ENCODE results near the gene PIK3IP1. TPM values are rescaled to one million over a fixed set of nuclear protein-coding genes. Genes with fewer than 3 reads are reported as not detected.

Gene PIK3IP1
- total and polyA plus RNA-seq, 2 donors (not counting 3 experiments of a cell fraction or from before 2014, with no cell fraction given), result 7.7 to 13.2 TPM

DNA sequence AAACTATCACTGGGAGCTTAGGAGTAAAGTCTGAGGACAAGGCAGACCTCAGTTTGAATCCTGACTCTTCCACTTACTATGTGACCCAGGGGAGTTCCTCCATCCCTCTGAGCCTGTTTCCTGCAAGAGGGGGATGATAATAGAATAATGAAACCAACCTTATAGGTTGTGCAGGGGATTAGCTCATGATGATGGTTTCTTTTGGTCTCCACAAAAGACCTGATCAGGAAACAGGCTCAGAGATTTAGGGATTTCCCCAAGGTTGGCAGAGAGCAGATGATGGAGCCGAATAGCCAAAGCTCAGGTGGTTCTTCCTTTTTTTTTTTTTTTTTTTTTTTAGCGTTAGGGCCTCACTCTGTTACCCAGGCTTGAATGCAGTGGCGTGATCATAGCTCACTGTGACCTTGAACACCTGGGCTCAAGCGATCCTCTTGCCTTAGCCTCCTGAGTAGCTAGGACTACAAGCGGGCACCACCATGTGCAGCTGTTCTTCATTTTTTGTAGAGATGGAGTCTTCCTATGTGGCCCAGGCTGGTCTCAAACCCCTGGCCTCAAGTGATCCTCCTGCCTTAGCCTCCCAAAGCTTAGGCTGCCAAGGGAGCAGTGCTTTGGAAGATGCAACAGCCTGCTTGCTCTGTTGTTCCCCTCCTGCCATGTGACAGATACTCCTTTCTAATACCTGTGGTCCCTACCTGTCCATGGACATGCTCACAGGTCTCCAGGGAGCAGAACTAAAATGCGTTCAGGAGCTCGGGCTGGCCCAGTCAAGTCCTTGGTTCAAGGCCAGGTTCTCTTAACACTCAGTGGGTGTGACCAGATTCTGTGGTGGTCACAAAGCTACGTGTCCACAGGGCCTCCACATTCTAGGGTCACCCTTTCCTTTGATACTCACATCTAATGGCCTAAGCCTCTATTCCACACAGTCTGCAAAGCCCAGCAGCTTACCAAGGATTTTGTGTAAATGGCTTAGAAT lies 31.6 kb upstream of the PIK3IP1 start:
- dilution Hi-C loops (cut with MboI; ENCODE audit: extremely low pct_ligation_motif_present, low sequenced_read_pairs), result no loop called here
- Histone ChIP-seq H3K9me1 (replicated peaks; ENCODE audit: control insufficient read depth, extremely low read depth, insufficient read depth, low read length) (no peaks in the 10 kb centered on the region), H3K4me3 (replicated peaks in 1 of 3; ENCODE audit: insufficient read depth in 1 of 3, low read depth in 1 of 3, low read length in 3 of 3) (no peak overlapping the region), H3K79me2 (ENCODE audit: control insufficient read depth, insufficient read depth, low read length) (no peaks in the 10 kb centered on the region), H4K20me1 (replicated peaks; ENCODE audit: control insufficient read depth, extremely low read depth, insufficient read depth, low read length) (no peaks in the 10 kb centered on the region), H3K36me3 (ENCODE audit: control insufficient read depth in 2 of 2, extremely low read depth in 1 of 2, insufficient read depth in 2 of 2, low read length in 2 of 2) (peaks cover 10 to 27% of the 10 kb centered on the region in 2 experiments), H2AFZ (ENCODE audit: low read depth, low read length) (no peak overlapping the region), H3K4me1 (ENCODE audit: control insufficient read depth, extremely low read depth, insufficient read depth, low read length) (no peaks in the 10 kb centered on the region), H3K27me3 (ENCODE audit: control insufficient read depth in 2 of 2, insufficient read depth in 2 of 2, low read length in 2 of 2) (no peaks in the 10 kb centered on the region), H3K27ac (ENCODE audit: insufficient read depth, low read depth, low read length) (no peak overlapping the region), H3K9ac (replicated peaks; ENCODE audit: extremely low read depth, insufficient read depth, low read length) (no peak overlapping the region), H3K4me2 (ENCODE audit: insufficient read depth, low read length) (no peak overlapping the region), H3K9me3 (replicated peaks; ENCODE audit: control insufficient read depth, insufficient read depth, low read length) (no peaks in the 10 kb centered on the region)
- intact Hi-C loops (cut with micrococcal nuclease), result no loop called here
- DNase-seq (ENCODE audit: low read depth, low spot score) (no peak), FAIRE-seq (no peak)
- ChIA-PET CTCF (interaction anchor here (0.6 to 2.0 kb wide), 4 partner anchors 10 to 122 kb away, joined by 3 to 20 read pairs (median 4); no protein-coding TSS in a partner anchor), POLR2A (no interaction called here)
- TF ChIP-seq POLR2AphosphoS5 (IDR thresholded peaks at IDR 0.05; ENCODE audit: insufficient read depth, low read depth, low read length) (no peak), MYC (IDR thresholded peaks at IDR 0.05; ENCODE audit: low read depth, low read length) (no peak), FOS (IDR thresholded peaks at IDR 0.05; ENCODE audit: borderline replicate concordance, insufficient read depth, low read length) (no peak), EZH2 (IDR thresholded peaks at IDR 0.05; ENCODE audit: borderline replicate concordance, low read depth, low read length, severe bottlenecking) (no peak), POLR2A (IDR thresholded peaks at IDR 0.05; ENCODE audit: low read depth, low read length) (no peak), JUN (IDR thresholded peaks at IDR 0.05; ENCODE audit: borderline replicate concordance, insufficient read depth, insufficient read length, low read depth) (no peak), GATA2 (IDR thresholded peaks at IDR 0.05; ENCODE audit: insufficient read depth, insufficient read length, low read depth, low read length) (no peak)
- TF ChIP-seq, protein P1, sequence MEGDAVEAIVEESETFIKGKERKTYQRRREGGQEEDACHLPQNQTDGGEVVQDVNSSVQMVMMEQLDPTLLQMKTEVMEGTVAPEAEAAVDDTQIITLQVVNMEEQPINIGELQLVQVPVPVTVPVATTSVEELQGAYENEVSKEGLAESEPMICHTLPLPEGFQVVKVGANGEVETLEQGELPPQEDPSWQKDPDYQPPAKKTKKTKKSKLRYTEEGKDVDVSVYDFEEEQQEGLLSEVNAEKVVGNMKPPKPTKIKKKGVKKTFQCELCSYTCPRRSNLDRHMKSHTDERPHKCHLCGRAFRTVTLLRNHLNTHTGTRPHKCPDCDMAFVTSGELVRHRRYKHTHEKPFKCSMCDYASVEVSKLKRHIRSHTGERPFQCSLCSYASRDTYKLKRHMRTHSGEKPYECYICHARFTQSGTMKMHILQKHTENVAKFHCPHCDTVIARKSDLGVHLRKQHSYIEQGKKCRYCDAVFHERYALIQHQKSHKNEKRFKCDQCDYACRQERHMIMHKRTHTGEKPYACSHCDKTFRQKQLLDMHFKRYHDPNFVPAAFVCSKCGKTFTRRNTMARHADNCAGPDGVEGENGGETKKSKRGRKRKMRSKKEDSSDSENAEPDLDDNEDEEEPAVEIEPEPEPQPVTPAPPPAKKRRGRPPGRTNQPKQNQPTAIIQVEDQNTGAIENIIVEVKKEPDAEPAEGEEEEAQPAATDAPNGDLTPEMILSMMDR (IDR thresholded peaks at IDR 0.05; ENCODE audit: extremely low read depth in 1 of 2, insufficient read depth in 1 of 2, low read depth in 1 of 2, low read length in 2 of 2), result no peak
- TF ChIP-seq, protein P2, sequence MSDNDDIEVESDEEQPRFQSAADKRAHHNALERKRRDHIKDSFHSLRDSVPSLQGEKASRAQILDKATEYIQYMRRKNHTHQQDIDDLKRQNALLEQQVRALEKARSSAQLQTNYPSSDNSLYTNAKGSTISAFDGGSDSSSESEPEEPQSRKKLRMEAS (IDR thresholded peaks at IDR 0.05; ENCODE audit: insufficient read depth, insufficient read length), result no peak
- no TSS peak for BruUV-seq (replicated peaks)
